Head of caudate nucleus (tissue), 42 donors: ENCODE measurements around the gene SLC47A1.
"Not testable (repeated sequence)": the region's sequence is repeated elsewhere in the genome, so short reads cannot be mapped to it uniquely, and the experiment has no call there.

Experiments
- DNase-seq, 42 donors: peaks; one replicate each; pipeline versions ENCODE4 v3.0.0 to v3.0.0-alpha.2; 2020 to 2021; ENCODE audit warnings: mixed read lengths in 7 of 42
- intact Hi-C: fragments of 100-400 bp; cut with DNase I; formaldehyde crosslinking; loops from one replicate; pipeline ENCODE4 v1.15.0; 2022

Gene SLC47A1, protein sequence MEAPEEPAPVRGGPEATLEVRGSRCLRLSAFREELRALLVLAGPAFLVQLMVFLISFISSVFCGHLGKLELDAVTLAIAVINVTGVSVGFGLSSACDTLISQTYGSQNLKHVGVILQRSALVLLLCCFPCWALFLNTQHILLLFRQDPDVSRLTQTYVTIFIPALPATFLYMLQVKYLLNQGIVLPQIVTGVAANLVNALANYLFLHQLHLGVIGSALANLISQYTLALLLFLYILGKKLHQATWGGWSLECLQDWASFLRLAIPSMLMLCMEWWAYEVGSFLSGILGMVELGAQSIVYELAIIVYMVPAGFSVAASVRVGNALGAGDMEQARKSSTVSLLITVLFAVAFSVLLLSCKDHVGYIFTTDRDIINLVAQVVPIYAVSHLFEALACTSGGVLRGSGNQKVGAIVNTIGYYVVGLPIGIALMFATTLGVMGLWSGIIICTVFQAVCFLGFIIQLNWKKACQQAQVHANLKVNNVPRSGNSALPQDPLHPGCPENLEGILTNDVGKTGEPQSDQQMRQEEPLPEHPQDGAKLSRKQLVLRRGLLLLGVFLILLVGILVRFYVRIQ

DNA sequence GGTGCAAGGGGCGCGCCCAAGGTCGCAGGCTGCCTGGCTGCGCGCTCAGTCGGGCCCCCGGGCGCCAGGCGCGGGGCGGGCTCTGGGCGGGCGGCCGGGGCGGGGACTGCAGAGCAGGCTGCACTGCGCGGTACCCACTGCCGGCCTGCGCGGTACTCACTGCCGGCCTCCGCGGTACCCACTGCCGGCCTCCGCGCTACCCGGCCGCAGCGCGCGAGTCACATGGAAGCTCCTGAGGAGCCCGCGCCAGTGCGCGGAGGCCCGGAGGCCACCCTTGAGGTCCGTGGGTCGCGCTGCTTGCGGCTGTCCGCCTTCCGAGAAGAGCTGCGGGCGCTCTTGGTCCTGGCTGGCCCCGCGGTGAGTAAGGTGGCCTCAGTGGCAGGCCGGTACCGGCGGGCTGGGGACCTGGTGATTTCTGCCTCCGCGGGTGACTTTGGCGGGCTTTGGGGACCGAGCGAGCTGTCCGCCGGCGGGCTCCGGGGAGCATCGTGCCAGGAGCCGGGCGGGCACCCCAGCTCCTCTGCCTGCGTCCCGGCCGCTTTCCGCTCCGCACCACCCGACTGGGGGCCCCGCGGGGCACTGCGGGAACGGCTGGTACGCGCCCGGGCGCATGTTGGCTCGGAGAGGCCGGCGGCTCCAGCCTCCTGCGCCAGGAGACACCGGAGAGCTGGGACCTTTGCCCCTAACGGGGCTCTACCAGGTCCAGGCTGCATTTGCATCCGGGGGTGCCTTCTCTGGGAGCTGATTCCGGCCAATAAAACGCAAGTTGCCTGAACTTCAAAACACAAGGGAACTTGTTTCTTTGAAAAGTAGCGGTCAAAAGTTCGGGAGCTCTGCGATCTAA, at the start of gene SLC47A1:
SLC47A1 (plus strand) TSS at position 137 of the 844 bp plus-strand sequence; CDS start at position 223, 86 bp downstream.
- intact Hi-C loops, result no loop called here
- DNase-seq, result peak in 17 of 42 donors; percentile 8 to 54 (median 25)

DNA sequence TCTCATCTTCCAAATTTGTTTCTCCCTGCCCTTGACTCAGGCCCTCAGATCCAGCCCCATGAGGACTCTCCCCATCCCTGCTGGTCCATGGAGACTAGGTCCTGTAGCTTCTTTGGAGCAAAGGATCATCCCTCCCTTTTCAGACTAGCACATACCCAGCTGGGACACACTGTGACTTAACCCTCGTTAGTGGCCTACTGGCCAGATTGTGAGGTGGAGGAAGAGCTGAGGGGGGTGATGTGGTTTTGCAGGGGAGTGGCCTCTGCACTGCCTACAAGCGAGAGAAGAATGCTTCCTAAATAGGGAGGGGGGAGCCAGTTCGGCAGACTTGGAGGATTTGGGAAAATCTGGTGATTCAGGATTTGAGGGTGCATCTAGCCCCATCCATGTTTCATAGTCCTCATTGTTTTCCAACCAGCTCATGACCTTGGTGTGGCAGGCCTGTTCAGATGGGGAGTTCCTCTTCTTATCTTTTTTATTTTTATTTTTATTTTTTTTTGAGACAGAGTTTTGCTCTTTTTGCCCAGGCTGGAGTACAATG, 47.8 kb upstream of the SLC47A1 start:
- peak in 1 of 42 donors; percentile 20 for DNase-seq
- intact Hi-C loops, result no loop called here

DNA sequence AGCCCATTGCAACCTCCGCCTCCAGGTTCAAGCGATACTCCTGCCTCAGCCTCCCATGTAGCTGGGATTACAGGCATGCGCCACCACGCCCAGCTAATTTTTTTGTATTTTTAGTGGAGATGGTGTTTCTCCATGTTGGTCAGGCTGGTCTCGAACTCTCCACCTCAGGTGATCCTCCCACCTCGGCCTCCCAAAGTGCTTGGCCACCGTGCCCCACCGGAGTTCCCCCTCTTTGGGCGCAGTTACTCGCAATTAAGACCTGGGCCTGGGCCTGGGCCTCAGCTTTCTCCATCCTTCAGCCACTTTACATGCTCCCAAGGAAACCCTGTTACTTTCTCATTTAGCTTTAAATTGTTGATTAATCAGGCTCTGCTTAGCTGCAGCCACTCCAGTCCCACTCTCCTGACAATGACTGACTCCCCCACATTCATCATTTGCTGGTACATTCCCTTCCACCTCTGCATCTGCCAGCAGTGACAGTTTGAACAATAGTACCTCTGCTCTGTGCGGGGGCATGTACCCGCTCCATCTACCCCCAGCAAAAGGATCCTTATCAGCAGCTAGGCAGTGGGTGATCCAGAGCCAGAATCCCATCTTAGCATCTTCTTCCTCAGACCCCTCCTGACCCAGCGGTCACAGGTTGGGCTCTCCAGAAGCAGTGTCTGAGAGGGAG, 47.2 kb upstream of the SLC47A1 start:
- intact Hi-C loops, result no loop called here
- peak in 39 of 42 donors; percentile 29 to 92 (median 68) for DNase-seq

DNA sequence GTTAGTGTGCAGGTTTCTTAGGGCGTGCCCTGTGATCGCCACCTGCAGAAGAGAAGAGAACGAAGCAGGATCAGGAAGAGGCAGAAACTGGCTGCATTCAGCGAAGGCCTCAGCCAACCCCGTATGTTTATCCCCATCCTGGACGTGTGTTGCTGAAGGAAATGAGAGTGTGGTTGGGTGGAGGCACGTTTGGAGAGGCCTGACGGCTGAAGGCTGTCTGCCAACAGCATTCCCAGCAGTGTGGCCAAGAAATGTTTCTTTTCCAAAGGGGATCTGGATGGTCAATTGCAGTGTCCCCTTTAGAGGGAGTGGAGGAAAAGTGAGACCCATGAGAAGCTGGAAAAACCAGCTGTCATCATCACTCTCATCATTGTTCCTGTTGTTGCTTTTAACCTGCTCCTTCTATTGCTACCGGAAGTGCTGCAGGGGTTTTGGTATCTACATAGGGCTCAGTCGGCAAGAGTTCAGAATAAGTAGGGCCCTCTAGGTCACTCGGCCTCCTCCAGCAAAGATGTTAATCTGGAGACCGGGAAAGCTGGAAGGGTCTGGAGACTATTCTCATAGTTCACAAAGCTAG, 46.5 kb upstream of the SLC47A1 start:
- intact Hi-C loops, result no loop called here
- DNase-seq, result peak in 2 of 42 donors; percentile 16 to 25

DNA sequence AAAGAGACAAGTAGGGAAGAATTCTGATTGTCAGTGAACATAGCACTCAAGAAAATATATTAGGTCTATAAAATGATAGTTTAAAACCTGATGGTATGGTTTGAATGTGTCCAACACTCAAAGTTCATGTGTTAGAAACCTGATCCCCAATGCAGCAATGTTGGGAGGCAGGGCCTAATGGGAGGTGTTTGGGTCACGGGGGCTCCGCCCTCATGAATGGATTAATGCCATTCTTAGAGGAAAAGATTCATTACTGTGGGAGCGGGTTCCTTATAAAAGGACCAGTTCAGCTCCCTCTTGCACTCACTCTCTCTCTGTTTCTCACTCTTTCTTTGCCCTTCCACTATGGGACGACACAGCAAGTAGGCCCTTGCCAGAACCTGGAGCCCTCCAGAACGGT, 41.5 kb upstream of the SLC47A1 start:
- peak in 3 of 42 donors; percentile 33 to 41 (median 38) for DNase-seq
- intact Hi-C loops, result no loop called here

DNA sequence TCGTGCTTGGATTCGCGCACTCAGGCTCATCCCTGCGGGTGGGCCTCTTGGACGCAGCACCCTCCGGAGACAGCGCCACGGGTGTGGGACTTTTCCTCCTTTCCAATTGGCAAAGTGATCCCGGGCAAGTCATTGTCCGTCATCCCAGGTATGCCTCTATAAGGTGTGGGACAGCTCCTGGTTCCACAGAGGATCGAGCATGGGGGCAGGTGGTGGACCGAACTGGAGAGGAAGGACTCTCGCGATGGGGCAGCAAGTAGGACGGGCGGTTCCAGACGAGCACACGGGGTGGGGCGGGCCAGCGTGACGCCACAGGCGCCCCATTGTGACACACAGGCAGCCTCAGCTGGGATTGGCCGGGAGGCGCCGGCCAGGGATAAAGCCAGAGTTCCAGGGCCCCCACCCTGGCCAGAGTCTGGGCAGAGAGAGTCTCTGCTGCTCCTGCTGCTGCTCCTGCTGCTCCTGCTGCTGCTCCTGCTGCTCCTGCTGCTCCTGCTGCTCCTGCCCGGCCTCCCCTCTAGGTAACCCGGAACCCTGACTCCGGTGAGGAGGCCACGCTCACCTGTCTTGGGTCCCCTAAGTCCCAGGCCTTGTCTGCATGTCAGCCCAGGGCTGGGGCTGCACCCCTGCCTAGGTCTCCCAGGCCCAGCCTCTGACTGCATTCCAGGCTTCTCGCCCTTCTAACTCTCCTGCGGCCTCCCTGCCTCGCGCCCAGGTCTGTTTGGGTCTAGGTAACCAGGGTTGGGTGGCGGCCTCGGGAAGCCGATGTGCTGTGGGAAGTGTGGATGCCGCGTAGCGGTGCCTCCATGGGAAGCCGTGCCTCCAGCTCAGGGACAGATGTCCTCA, 38.5 kb upstream of the SLC47A1 start:
- peak in 1 of 42 donors; percentile 35 for DNase-seq

DNA sequence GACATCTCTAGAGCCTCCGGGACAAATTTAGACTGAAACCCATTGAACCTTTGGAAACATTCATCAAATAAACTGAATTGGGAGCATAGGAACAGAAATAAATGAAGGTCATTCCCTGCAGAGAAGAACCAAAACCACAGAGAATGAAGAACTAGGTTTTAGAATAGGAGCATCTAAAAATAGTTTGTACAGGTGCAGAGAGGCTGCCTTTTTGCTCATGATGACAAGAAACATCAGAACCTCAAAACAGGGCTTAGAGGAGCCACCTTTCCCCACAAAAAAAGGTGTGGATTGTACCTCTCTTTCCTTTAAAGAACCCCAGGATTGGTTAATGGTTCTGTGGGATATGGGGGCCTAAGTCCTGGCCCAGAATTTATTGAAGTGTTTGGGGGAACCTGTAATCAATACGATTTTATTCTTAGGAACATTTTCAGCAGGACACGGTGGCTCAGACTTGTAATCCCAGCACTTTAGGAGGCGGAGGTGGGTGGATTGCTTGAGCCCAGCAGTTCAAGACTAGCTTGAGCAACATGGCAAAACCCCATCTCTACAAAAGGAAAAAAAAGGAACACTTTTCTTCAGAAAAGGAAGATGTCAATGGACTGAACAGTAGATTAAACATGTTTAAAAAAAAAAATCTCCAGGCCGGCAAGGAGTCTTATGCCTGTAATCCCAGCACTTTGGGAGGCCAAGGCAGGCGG, 37.7 kb upstream of the SLC47A1 start:
- intact Hi-C loops, result no loop called here

More for the DNA sequence above, 38.5 kb upstream of the SLC47A1 start:
- intact Hi-C loops, result no loop called here

DNA sequence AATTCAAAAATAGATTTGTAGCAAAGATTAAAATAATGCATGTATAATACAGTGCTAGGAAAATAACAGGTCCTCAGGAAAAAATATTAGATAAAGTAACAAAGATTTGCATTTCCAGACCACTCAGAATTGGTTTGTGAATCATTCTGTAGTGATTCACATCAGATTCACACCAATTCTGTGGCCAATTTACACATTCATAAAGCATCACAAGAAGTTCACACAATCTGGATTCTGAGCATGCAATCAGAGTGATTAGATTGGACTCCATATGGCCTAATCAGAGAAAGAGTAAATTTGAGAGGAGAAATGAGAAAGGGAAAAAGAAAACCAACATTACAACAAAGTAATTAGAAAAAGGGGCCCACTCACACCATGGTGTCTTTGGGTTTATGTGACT, 36.0 kb upstream of the SLC47A1 start:
- intact Hi-C loops, result no loop called here
- DNase-seq, result no peak

More for the DNA sequence above, 37.7 kb upstream of the SLC47A1 start:
- DNase-seq, result peak in 5 of 42 donors; percentile 7 to 54 (median 36)

DNA sequence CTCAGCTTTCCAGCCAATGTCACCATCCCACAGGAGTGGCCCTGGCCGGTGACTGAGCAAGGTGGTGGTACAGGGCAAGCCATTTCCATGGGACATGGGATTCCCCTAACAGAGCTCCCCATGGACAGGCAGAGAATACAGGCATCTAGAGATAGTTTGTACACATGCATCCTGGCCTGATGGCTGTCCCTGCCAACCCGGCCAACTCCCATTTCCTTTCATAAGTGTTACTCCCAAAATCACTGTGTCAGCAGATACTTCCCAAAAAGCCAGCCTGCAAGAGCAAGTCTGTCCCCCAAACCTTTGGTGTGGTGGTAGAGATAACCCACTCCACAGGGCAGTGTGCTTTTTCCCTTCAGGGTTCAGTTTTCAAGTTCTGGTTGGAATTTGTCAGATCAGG, 32.4 kb upstream of the SLC47A1 start:
- intact Hi-C loops, result no loop called here
- peak in 2 of 42 donors; percentile 0 to 23 for DNase-seq

DNA sequence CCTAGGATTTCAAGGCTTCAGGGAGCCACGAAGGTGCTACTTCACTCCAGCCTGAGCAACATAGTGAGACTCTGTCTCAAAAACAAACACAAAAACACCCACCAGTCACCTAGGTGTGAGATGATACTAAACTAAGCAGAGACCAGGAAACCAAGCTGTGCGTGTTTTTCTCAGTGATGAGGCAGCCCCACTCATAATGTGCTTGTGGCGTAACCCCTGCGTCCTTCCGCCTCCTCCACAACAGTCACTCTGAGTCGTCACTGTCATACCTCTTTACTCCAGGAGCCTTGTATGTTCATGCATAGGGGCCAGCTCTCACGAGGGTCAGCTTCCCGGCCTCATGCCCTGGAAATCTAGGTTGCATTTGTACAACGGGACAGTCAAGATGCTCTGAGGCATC, 31.1 kb upstream of the SLC47A1 start:
- intact Hi-C loops, result no loop called here
- DNase-seq, result peak in 1 of 42 donors; percentile 28

DNA sequence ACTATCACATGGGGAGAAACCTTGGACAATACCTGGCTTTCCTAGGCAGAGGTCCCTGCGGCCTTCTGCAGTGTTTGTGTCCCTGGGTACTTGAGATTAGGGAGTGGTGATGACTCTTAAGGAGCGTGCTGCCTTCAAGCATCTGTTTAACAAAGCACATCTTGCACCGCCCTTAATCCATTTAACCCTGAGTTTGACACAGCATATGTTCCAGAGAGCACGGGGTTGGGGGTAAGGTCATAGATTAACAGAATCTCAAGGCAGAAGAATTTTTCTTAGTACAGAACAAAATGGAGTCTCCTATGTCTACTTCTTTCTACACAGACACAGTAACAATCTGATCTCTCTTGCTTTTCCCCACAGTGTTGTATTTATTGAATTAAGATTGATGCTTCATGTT, 28.1 kb upstream of the SLC47A1 start:
- intact Hi-C loops, DNase-seq: not testable (repeated sequence)

DNA sequence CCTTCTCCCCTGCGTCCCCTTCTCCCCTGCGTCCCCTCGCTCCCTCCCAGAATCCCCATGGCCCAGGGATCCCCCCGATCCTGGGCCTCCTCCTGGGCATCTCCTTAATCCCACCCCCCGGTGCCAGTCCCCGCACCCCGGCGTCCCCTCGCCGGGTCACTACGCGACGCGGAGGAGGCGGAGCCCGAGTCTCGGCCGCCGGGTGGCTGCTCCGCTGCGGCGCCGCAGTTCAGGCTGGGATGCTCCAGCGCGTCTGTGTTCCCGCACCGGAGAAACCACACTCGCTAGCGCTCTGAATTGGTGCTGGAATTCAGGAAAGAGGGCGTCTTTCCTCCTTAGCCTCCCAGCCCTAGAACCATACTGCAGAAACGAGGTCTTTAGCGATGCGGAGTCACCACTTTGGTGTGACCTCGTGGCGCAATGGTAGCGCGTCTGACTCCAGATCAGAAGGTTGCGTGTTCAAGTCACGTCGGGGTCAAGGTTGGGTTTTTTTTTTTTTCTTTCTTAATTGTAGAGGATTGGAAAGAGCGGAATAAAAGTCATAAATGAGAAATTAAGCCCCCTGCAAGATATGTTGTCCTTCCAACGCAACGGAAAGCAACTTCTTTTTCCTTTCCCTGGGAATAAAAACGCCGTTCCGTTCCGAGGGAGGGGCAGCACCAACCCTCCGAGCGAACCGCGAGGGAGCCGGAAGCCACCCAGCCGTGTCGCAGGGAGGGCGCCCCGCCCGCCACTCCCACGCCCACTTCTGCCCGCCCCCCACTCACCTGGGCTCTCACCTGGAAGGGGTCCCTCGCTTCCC, 25.7 kb upstream of the SLC47A1 start:
- peak; percentile 84 to 99 (median 93) for DNase-seq
- intact Hi-C loops, result no loop called here

DNA sequence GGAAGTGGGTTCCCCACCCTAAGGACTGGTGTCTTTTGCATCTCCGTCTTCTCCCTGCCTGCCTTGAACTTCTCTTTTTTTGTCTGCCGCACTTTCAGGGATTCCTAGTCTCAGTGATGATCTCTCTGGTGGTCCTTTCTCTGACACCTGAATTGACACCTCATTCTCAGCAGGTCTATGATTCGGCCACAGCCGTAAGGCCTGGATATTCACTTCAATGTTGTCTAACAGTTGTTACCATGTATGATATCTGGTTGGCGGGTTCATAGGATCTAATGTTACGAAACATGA, 25.1 kb upstream of the SLC47A1 start:
- DNase-seq, result no peak
- intact Hi-C loops, result no loop called here

DNA sequence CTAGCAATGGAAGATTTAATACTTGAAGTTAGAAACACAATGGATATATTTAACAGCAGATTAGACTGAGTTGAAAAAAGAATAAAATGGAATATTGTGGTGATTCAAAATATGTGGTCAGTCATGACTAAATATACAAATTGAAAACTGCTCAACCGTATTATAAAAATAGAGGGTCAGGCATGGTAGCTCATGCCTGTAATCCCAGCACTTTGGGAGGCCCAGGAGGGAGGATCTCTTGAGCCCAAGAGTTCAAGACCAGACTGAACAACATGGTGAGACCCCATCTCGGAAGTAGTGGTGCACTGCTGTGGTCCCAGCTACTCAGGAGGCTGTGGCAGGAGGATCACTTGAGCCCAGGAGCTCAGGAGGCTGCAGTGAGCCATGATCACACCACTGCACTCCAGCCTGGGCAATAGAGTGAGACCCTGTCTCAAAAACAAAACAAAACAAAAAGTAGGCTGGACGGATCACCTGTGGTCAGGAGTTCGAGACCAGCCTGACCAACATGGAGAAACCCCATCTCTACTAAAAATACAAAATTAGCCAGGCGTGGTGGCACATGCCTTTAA, 24.3 kb upstream of the SLC47A1 start:
- intact Hi-C loops, DNase-seq: not testable (repeated sequence)

DNA sequence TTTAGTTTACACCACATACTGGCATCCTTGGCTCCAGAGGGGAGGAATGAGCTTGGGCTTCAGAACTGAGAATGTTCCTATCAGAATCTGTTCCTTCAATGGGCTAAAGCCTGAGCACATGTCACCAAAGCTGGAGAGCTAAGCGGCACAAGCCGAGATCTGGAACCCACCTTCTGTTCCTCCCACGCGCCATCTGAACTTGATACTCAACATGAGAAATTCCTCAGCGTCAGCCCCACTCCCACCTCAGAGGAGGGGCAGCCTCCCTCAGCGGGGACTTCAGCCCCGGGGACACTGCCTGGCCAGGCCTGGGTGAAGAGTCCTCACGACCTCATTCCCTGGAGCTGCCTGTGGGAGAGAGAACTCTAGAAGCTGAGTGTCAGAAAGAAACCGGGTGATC, 22.8 kb upstream of the SLC47A1 start:
- intact Hi-C loops, result loop anchor here (5.0 kb wide), 1 partner anchor 136 kb away; the partner anchor contains the start of gene ALDH3A2
- DNase-seq, result peak in 1 of 42 donors; percentile 9
